IMR-90 (cell line): ENCODE measurements around the gene CCSER2. TPM values are rescaled to one million over a fixed set of nuclear protein-coding genes. Genes with fewer than 3 reads are reported as not detected.

Source experiments
- ATAC-seq: fragments of 200-7000 bp; cut with Tn5 transposase; 2 replicates; pipeline ENCODE4 v1.9.1; 2020; ENCODE audit warnings: low read depth, mild to moderate bottlenecking, moderate library complexity
- BruUV-seq: library from RNA; stranded (reverse); fragments of 400-500 nt; replicated peaks from 2 replicates; lab custom pipeline; 2021; lab: Mats Ljungman, UMichigan
- CTCF ChIA-PET: fragments of 300-600 bp; formaldehyde crosslinking; extraction: SDS; loops from one replicate; lab custom pipeline; 2021; ENCODE audit warnings: antibody characterized with exemption; lab: Yijun Ruan, JAX
- POLR2A ChIA-PET: fragments of 300-600 bp; sonication (Branson Sonifier 250); formaldehyde crosslinking; loops from one replicate; lab custom pipeline; 2022; ENCODE audit warnings: antibody characterized with exemption; ENCODE audit not compliant: unreplicated experiment; lab: Charles Lee
- DNase-seq: peaks from one replicate; pipeline ENCODE4 v3.0.0; 2013
- H2AFZ ChIP-seq: replicated peaks from 2 replicates; pipeline ENCODE3; 2013; ENCODE audit warnings: low read length, mild to moderate bottlenecking; ENCODE audit not compliant: poor library complexity
- H2AK5ac ChIP-seq: 2 replicates; pipeline ENCODE4 v1.6.1; 2013; ENCODE audit warnings: low read depth, low read length, inconsistent platforms
- H2AK9ac ChIP-seq: replicated peaks from 2 replicates; pipeline ENCODE3; 2013; ENCODE audit warnings: mild to moderate bottlenecking, low read depth, low read length, moderate library complexity; ENCODE audit not compliant: poor library complexity
- H2BK120ac ChIP-seq: 2 replicates; pipeline ENCODE4 v1.6.1; 2013; ENCODE audit warnings: low read depth, low read length, inconsistent platforms
- H2BK15ac ChIP-seq: 3 replicates; pipeline ENCODE4 v1.6.1; 2013; ENCODE audit warnings: low read depth, low read length, inconsistent platforms
- H2BK20ac ChIP-seq: 2 replicates; pipeline ENCODE4 v1.6.1; 2013; ENCODE audit warnings: low read depth, mild to moderate bottlenecking, inconsistent platforms, low read length, moderate library complexity
- H2BK5ac ChIP-seq: 2 replicates; pipeline ENCODE4 v1.6.1; 2013; ENCODE audit warnings: mild to moderate bottlenecking, low read depth, low read length, inconsistent platforms; ENCODE audit not compliant: poor library complexity, severe bottlenecking
- H3K14ac ChIP-seq: replicated peaks from 2 replicates; pipeline ENCODE4 v1.6.1; 2013; ENCODE audit warnings: low read depth, low read length, inconsistent platforms
- H3K18ac ChIP-seq: 2 replicates; pipeline ENCODE4 v1.6.1; 2013; ENCODE audit warnings: low read depth, low read length, control low read depth
- H3K23ac ChIP-seq: 2 replicates; pipeline ENCODE4 v1.6.1; 2013; ENCODE audit warnings: low read depth, low read length, inconsistent platforms
- H3K27ac ChIP-seq: 2 replicates; pipeline ENCODE4 v1.5.1; 2013; ENCODE audit warnings: mild to moderate bottlenecking, control low read depth, low read length; ENCODE audit not compliant: insufficient read depth
- H3K27me3 ChIP-seq: 2 replicates; pipeline ENCODE4 v1.6.1; 2013; ENCODE audit warnings: low read length; ENCODE audit not compliant: control insufficient read depth, insufficient read depth
- H3K36me3 ChIP-seq: 2 replicates; pipeline ENCODE4 v1.6.1; 2013; ENCODE audit warnings: low read length, mixed read lengths; ENCODE audit not compliant: control insufficient read depth, insufficient read depth
- H3K4ac ChIP-seq: 2 replicates; pipeline ENCODE4 v1.6.1; 2013; ENCODE audit warnings: low read depth, low read length, inconsistent platforms
- H3K4me1 ChIP-seq: 2 replicates; pipeline ENCODE4 v1.6.1; 2013; ENCODE audit warnings: low read length, mixed read lengths; ENCODE audit not compliant: control insufficient read depth, insufficient read depth
- H3K4me2 ChIP-seq: 2 replicates; pipeline ENCODE4 v1.6.1; 2013; ENCODE audit warnings: low read depth, mild to moderate bottlenecking, control low read depth, low read length, moderate library complexity
- H3K4me3 ChIP-seq: 2 replicates; pipeline ENCODE4 v1.5.1; 2013; ENCODE audit warnings: low read depth, mild to moderate bottlenecking, control low read depth, low read length, moderate library complexity; ENCODE audit not compliant: insufficient read depth
- H3K56ac ChIP-seq: 2 replicates; pipeline ENCODE4 v1.6.1; 2013; ENCODE audit warnings: low read length, inconsistent platforms; ENCODE audit not compliant: insufficient read depth; ENCODE audit errors: extremely low read depth
- H3K79me1 ChIP-seq, 2 experiments: 2 replicates each; pipeline ENCODE4 v1.6.1; 2013; ENCODE audit warnings: low read length in 2 of 2, inconsistent platforms in 1 of 2, low read depth in 1 of 2
- H3K9ac ChIP-seq: 2 replicates; pipeline ENCODE4 v1.6.1; 2013; ENCODE audit warnings: low read depth, low read length, control low read depth
- H3K9me1 ChIP-seq: 2 replicates; pipeline ENCODE4 v1.6.1; 2013; ENCODE audit warnings: low read length, inconsistent platforms; ENCODE audit not compliant: insufficient read depth
- H3K9me3 ChIP-seq: 2 replicates; pipeline ENCODE4 v1.6.1; 2013; ENCODE audit warnings: low read length; ENCODE audit not compliant: control insufficient read depth, insufficient read depth
- H4K20me1 ChIP-seq: 2 replicates; pipeline ENCODE4 v1.6.1; 2013; ENCODE audit warnings: low read length, inconsistent platforms; ENCODE audit not compliant: insufficient read depth
- H4K5ac ChIP-seq: 2 replicates; pipeline ENCODE4 v1.6.1; 2013; ENCODE audit warnings: mild to moderate bottlenecking, low read depth, low read length, control low read depth
- H4K8ac ChIP-seq, 2 experiments: 2 replicates each; pipeline ENCODE4 v1.6.1; 2013; ENCODE audit warnings: low read depth in 2 of 2, low read length in 2 of 2, control low read depth in 1 of 2, inconsistent platforms in 1 of 2
- H4K91ac ChIP-seq: 2 replicates; pipeline ENCODE4 v1.6.1; 2013; ENCODE audit warnings: low read depth, low read length, inconsistent platforms; ENCODE audit not compliant: insufficient read depth
- BHLHE40 ChIP-seq: fragments of 150-350 bp; IDR thresholded peaks from 2 replicates; pipeline ENCODE4 v1.6.1; 2016; ENCODE audit warnings: mild to moderate bottlenecking, low read depth, low read length
- CHD1 ChIP-seq: IDR thresholded peaks from 2 replicates; pipeline ENCODE4 v1.6.1; 2012; ENCODE audit warnings: low read depth, low read length, improper control_type of control experiment
- CTCF ChIP-seq: conservative IDR thresholded peaks from 2 replicates; pipeline ENCODE4 v1.5.1; 2012; ENCODE audit warnings: mild to moderate bottlenecking, low read depth, low read length, improper control_type of control experiment
- ELK1 ChIP-seq: fragments of 150-350 bp; IDR thresholded peaks from 2 replicates; pipeline ENCODE4 v1.6.1; 2016; ENCODE audit warnings: low read depth, mild to moderate bottlenecking, low read length, moderate library complexity, borderline replicate concordance
- MAZ ChIP-seq: IDR thresholded peaks from 2 replicates; pipeline ENCODE4 v1.6.1; 2012; ENCODE audit warnings: low read depth, mild to moderate bottlenecking, low read length, improper control_type of control experiment, moderate library complexity, borderline replicate concordance
- MXI1 ChIP-seq: IDR thresholded peaks from 2 replicates; pipeline ENCODE4 v1.6.1; 2012; ENCODE audit warnings: low read depth, mild to moderate bottlenecking, low read length, moderate library complexity, borderline replicate concordance
- NFE2L2 ChIP-seq: fragments of 150-350 bp; IDR thresholded peaks from 2 replicates; pipeline ENCODE4 v1.6.1; 2016; ENCODE audit warnings: low read depth, mild to moderate bottlenecking, low read length
- RAD21 ChIP-seq: IDR thresholded peaks from 2 replicates; pipeline ENCODE4 v1.6.1; 2012; ENCODE audit warnings: low read length, improper control_type of control experiment
- RFX5 ChIP-seq: IDR thresholded peaks from 2 replicates; pipeline ENCODE4 v1.8.0; 2012; ENCODE audit warnings: low read depth, mild to moderate bottlenecking, low read length, moderate library complexity
- SMC3 ChIP-seq: fragments of 150-350 bp; IDR thresholded peaks from 2 replicates; pipeline ENCODE4 v1.6.1; 2016; ENCODE audit warnings: low read depth, mild to moderate bottlenecking, antibody characterized with exemption, low read length, moderate library complexity
- USF2 ChIP-seq: fragments of 150-350 bp; IDR thresholded peaks from 2 replicates; pipeline ENCODE4 v1.6.1; 2017; ENCODE audit warnings: mild to moderate bottlenecking, antibody characterized with exemption, low read length, low read depth
- WGBS, 2 experiments: methylation state at CpG; one replicate each; pipeline versions ENCODE4 v1.1.5 to v1.1.7; 2013; ENCODE audit warnings: missing lambda C conversion rate in 2 of 2; ENCODE audit not compliant: insufficient read length in 1 of 2; ENCODE audit errors: extremely low coverage in 2 of 2; 5-methylcytosine and 5-hydroxymethylcytosine counted together
- dilution Hi-C: fragments of 300-500 bp; cut with HindIII; formaldehyde crosslinking; loops from one replicate; pipeline ENCODE4 v1.14.3; 2018; ENCODE audit warnings: low sequenced_read_pairs; ENCODE audit not compliant: unreplicated experiment
- in situ Hi-C: fragments of 300-500 bp; cut with MboI; formaldehyde crosslinking; loops from 3 replicates; pipeline ENCODE4 v1.14.3; 2019; ENCODE audit warnings: low sequenced_read_pairs, inconsistent platforms, mixed read lengths
- intact Hi-C: fragments of 100-400 bp; cut with micrococcal nuclease; formaldehyde crosslinking; loops from 2 replicates; pipeline ENCODE4 v1.10.0; 2022
- polyA plus RNA-seq, 3 experiments: library from polyadenylated mRNA; depleted of rRNA; stranded (reverse); fragments of >200 nt; gene quantifications; 2 replicates each; pipeline ENCODE4 v1.2.3, GENCODE V29; 2012; ENCODE audit warnings: low replicate concordance in 1 of 3
- total RNA-seq: library from RNA; depleted of rRNA; stranded (reverse); fragments of >200 nt; gene quantifications from 2 replicates; pipeline ENCODE4 v1.2.3, GENCODE V29; 2012

CCSER2 gene
- total and polyA plus RNA-seq, 2 of the 4 experiments (the other 2 are of a cell fraction) = 20.4 to 31.7 TPM

- Histone ChIP-seq H3K14ac (no peak overlapping the region), H2BK20ac (no peak overlapping the region), H3K9ac (no peak overlapping the region), H4K91ac (no peak overlapping the region), H4K20me1 (no peaks in the 10 kb centered on the region), H3K56ac (no peak overlapping the region), H2BK5ac (no peak overlapping the region), H4K8ac (no peak overlapping the region), H2BK120ac (no peak overlapping the region), H3K79me1 (peaks cover 0 to 3% of the 10 kb centered on the region in 2 experiments; a peak in 2 of 4 replicates), H3K4ac (no peak overlapping the region), H3K36me3 (no peaks in the 10 kb centered on the region; the same call in 1 of the 2 replicates), H2AK5ac (no peak overlapping the region), H3K23ac (no peak overlapping the region), H4K5ac (no peak overlapping the region), H3K27me3 (no peaks in the 10 kb centered on the region), H2AK9ac (no peak overlapping the region), H3K18ac (no peak overlapping the region), H3K9me1 (no peaks in the 10 kb centered on the region), H2BK15ac (no peak overlapping the region), H3K4me2 (no peak overlapping the region), H3K4me1 (no peaks in the 10 kb centered on the region), H2AFZ (no peak overlapping the region), H3K27ac (no peak overlapping the region), H3K4me3 (no peak overlapping the region), H3K9me3 (no peaks in the 10 kb centered on the region)
- DNase-seq (no peak), ATAC-seq (no peak)
- BruUV-seq = no TSS peak
- dilution Hi-C loops (no loop called here), intact Hi-C loops (no loop called here), in situ Hi-C loops (no loop called here)
- no CpG with 5 or more reads among the region's 3 CpGs for WGBS, 2 experiments
- ChIA-PET CTCF (interaction anchor here (0.6 kb wide), 1 partner anchor 50 kb away, joined by 3 read pairs; no protein-coding TSS in a partner anchor), POLR2A (no interaction called here)
- TF ChIP-seq RAD21 (no peak), SMC3 (no peak), USF2 (no peak), NFE2L2 (no peak), MXI1 (no peak), MAZ (no peak), CTCF (no peak), RFX5 (no peak), ELK1 (no peak), BHLHE40 (no peak), CHD1 (no peak)
Measured at GRCh38 chr10:84519235-84519634, 190.8 kb downstream of the CCSER2 start.
